Esophagus squamous epithelium (tissue), 4 donors: ENCODE measurements around the gene BANF2.

Source experiments
- CTCF ChIP-seq, 6 experiments: fragments of 450-650 bp in 4 of 6; fragments of 200-600 bp in 2 of 6; sonication (generic) in 2 of 6; IDR thresholded peaks; one replicate each; pipeline ENCODE4 v1.5.1; 2016 to 2019; ENCODE audit warnings: antibody characterized with exemption in 6 of 6, mild to moderate bottlenecking in 4 of 6, moderate library complexity in 4 of 6
- POLR2A ChIP-seq, 4 donors: fragments of 450-650 bp; IDR thresholded peaks; one replicate each; pipeline ENCODE4 v1.6.1; 2017; ENCODE audit warnings: antibody characterized with exemption in 4 of 4, mild to moderate bottlenecking in 4 of 4, moderate library complexity in 3 of 4

DNA sequence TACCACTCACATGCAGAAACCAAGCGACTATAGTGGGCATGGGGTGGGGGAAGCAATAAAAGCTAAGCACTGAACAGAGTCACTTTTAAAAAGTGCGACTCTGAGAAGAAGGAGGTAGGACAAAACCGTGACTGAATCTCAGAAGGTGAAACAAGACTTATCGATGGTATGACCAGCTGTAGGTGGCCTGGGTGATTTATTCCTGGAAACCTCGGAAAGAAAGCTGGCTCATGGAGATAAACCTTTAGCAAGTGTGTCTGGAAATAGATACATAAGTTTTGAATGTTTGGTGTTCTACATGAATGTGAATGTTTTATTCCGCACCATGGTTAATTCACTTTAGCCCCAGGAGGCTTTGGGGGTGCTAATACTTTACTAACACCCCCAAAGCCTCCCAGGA lies 43.9 kb downstream of the BANF2 start:
- TF ChIP-seq CTCF (IDR thresholded peaks at IDR 0.05) (no peak), POLR2A (IDR thresholded peaks at IDR 0.05) (no peak)
